ENCODE data around the gene ATOH8.
A peak's percentile ranks its signal among the peaks of the same experiment; 100 is the strongest.

Gene ATOH8

GRCh38 chr2:85754313-85755095, 713 bp downstream of the ATOH8 start:
- FAIRE-seq (no peak), DNase-seq (ENCODE audit: low spot score) (peak; percentile 11)

- DNase-seq (ENCODE audit: low spot score) (no peak), FAIRE-seq (no peak)
Observed at GRCh38 chr2:85755122-85756027, 1.6 kb downstream of the ATOH8 start.

GRCh38 chr2:85756195-85756594, 2.4 kb downstream of the ATOH8 start:
- no peak for FAIRE-seq
- DNase-seq (ENCODE audit: low spot score): no peak

- DNase-seq (ENCODE audit: low spot score) (no peak), FAIRE-seq (no peak)
Observed at GRCh38 chr2:85756822-85757435, 3.1 kb downstream of the ATOH8 start.

GRCh38 chr2:85757860-85758259, 4.1 kb downstream of the ATOH8 start:
- DNase-seq (ENCODE audit: low spot score) (no peak), FAIRE-seq (no peak)

- FAIRE-seq (no peak), DNase-seq (ENCODE audit: low spot score) (no peak)
Observed at GRCh38 chr2:85758361-85759256, 4.8 kb downstream of the ATOH8 start.

- DNase-seq (ENCODE audit: low spot score): no peak
- FAIRE-seq: no peak
Observed at GRCh38 chr2:85759257-85759613, 5.4 kb downstream of the ATOH8 start.

GRCh38 chr2:85760371-85760770, 6.6 kb downstream of the ATOH8 start:
- FAIRE-seq (no peak), DNase-seq (ENCODE audit: low spot score) (no peak)

- no peak for DNase-seq (ENCODE audit: low spot score)
- no peak for FAIRE-seq
Observed at GRCh38 chr2:85760872-85761271, 7.1 kb downstream of the ATOH8 start.

- DNase-seq (ENCODE audit: low spot score) (no peak), FAIRE-seq (no peak)
Observed at GRCh38 chr2:85761512-85761944, 7.7 kb downstream of the ATOH8 start.

- FAIRE-seq: no peak
- DNase-seq (ENCODE audit: low spot score): no peak
Observed at GRCh38 chr2:85761946-85762345, 8.2 kb downstream of the ATOH8 start.

- FAIRE-seq: no peak
- no peak for DNase-seq (ENCODE audit: low spot score)
Observed at GRCh38 chr2:85763132-85763531, 9.3 kb downstream of the ATOH8 start.

- DNase-seq (ENCODE audit: low spot score) (no peak), FAIRE-seq (no peak)
Observed at GRCh38 chr2:85763831-85764230, 10.0 kb downstream of the ATOH8 start.

GRCh38 chr2:85765081-85765731, 11.4 kb downstream of the ATOH8 start:
- FAIRE-seq (no peak), DNase-seq (ENCODE audit: low spot score) (no peak)

- no peak for FAIRE-seq
- DNase-seq (ENCODE audit: low spot score): no peak
Observed at GRCh38 chr2:85766229-85766628, 12.4 kb downstream of the ATOH8 start.

- FAIRE-seq: no peak
- DNase-seq (ENCODE audit: low spot score): no peak
Observed at GRCh38 chr2:85767803-85768665, 14.2 kb downstream of the ATOH8 start.

GRCh38 chr2:85768713-85769112, 14.9 kb downstream of the ATOH8 start:
- FAIRE-seq (no peak), DNase-seq (ENCODE audit: low spot score) (no peak)

- FAIRE-seq (no peak), DNase-seq (ENCODE audit: low spot score) (peak; percentile 43)
Observed at GRCh38 chr2:85769236-85769982, 15.6 kb downstream of the ATOH8 start.

GRCh38 chr2:85769983-85770362, 16.2 kb downstream of the ATOH8 start:
- no peak for DNase-seq (ENCODE audit: low spot score)
- FAIRE-seq: no peak
